ENCODE data around the gene FOXO1.

- TF ChIP-seq POLR2A (IDR thresholded peaks at IDR 0.05) (no peak), POLR2AphosphoS5 (IDR thresholded peaks at IDR 0.05) (no peak)
Observed at GRCh38 chr13:40619479-40619814, 47.0 kb downstream of the FOXO1 start.
